BLaER1 (cell line): ENCODE results near the gene LRRTM4.

Source experiments
- H3K27ac ChIP-seq: shearing (Covaris generic); formaldehyde crosslinking; 2 replicates; pipeline ENCODE4 v1.8.1; 2022
- H3K27me3 ChIP-seq: shearing (Covaris generic); formaldehyde crosslinking; 2 replicates; pipeline ENCODE4 v1.8.1; 2022
- H3K36me3 ChIP-seq: shearing (Covaris generic); formaldehyde crosslinking; 2 replicates; pipeline ENCODE4 v1.8.1; 2022
- H3K4me1 ChIP-seq: shearing (Covaris generic); formaldehyde crosslinking; 2 replicates; pipeline ENCODE4 v1.8.1; 2022
- H3K4me2 ChIP-seq: shearing (Covaris generic); formaldehyde crosslinking; 2 replicates; pipeline ENCODE4 v1.8.1; 2022
- H3K4me3 ChIP-seq: shearing (Covaris generic); formaldehyde crosslinking; 2 replicates; pipeline ENCODE4 v1.8.1; 2022
- H3K9ac ChIP-seq: shearing (Covaris generic); formaldehyde crosslinking; 2 replicates; pipeline ENCODE4 v1.8.1; 2022
- H3K9me3 ChIP-seq: shearing (Covaris generic); formaldehyde crosslinking; 2 replicates; pipeline ENCODE4 v1.8.1; 2022
- H4K20me1 ChIP-seq: shearing (Covaris generic); formaldehyde crosslinking; 2 replicates; pipeline ENCODE4 v1.8.1; 2022
- Cebpa-rat ChIP-seq: shearing (Covaris generic); IDR thresholded peaks from 2 replicates; pipeline ENCODE4 v1.8.1; 2022

Gene LRRTM4

DNA sequence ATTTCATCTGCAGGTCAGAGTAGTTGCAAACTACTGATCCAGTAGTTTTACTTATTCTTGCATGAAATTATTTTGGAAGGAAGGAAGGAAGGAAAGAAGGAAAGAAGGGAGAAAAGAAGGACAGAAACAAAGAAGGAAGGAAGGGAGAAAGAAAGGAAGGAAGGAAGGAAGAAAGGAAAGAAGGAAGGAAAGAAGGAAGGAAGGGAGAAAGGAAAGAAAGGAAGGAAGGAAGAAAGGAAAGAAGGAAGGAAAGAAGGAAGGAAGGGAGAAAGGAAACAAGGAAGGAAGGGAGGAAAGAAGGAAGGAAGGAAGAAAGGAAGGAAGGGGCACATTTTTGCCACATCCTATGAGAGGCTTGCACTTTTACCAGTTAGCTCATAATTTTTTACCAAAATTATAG lies 186.2 kb downstream of the LRRTM4 start:
- Histone ChIP-seq H3K4me2 (no peak overlapping the region), H3K4me1 (no peaks in the 10 kb centered on the region), H3K9ac (no peak overlapping the region), H3K9me3 (peaks cover 6% of the 10 kb centered on the region; the same call in 1 of the 2 replicates), H4K20me1 (no peaks in the 10 kb centered on the region), H3K36me3 (no peaks in the 10 kb centered on the region), H3K27ac (no peak overlapping the region), H3K4me3 (no peak overlapping the region), H3K27me3 (no peaks in the 10 kb centered on the region)
- no peak for TF ChIP-seq Cebpa-rat

DNA sequence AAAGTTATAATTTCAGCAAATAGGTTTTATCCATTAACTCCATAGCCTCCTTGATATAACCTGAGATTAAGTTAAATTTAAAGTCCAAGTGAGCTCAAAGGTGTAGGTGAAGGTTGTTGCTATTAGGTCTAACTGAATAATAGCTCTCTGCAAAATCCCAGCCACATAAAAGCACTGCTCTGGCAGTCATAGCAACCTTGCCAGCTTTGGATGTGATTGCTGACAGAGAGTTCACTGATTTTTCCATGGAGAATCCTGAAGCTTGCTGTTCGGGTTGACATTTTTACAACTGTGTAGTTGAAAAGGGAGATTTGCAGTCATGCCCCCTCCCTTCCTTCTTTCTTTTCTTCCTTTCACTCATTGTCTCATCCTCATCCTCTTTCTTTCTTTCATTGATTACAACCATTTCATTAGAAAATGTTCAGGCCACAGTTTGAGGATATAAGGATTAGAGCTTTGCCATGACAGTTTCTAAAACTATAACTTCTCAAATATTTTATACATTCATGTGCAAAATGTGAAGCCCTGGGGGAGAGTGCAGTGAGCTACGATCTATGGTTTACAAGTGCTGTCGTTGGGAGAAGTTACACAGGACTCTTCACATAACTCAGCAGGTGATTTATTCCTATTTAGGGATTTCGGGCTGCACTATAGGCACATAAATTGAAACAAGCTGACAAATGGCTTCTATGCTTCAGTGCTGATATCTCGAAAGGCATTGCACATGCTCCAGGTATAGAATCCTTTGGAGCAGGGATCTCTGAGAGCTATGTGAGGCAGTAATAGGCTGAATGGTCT lies 193.8 kb downstream of the LRRTM4 start:
- Histone ChIP-seq H3K36me3 (no peaks in the 10 kb centered on the region), H3K27ac (no peak overlapping the region), H3K9ac (no peak overlapping the region), H3K27me3 (no peaks in the 10 kb centered on the region), H3K4me1 (no peaks in the 10 kb centered on the region), H3K4me3 (no peak overlapping the region), H3K4me2 (no peak overlapping the region), H3K9me3 (peaks cover 1% of the 10 kb centered on the region; the same call in 1 of the 2 replicates), H4K20me1 (no peaks in the 10 kb centered on the region)
- TF ChIP-seq Cebpa-rat: no peak

DNA sequence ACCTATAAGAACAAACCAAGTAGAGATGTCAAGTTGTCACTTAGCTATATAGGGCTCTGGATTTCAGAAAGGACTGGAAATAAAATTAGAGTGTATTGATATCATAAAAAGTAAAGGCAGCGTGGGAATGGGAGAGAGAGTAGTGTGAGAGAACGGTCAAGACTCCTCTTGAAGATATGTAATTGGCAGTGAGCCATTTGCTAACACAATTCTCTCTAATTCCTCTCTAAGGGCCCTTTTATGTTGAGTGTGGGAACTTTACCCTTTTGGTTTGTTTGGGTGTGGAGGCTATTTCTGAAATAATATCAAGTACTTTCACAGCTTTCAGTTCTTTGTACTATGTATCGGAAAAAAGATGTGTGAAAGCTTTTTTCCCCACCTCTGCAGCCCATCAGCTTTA lies 196.8 kb downstream of the LRRTM4 start:
- H3K4me1 ChIP-seq: no peaks in the 10 kb centered on the region

DNA sequence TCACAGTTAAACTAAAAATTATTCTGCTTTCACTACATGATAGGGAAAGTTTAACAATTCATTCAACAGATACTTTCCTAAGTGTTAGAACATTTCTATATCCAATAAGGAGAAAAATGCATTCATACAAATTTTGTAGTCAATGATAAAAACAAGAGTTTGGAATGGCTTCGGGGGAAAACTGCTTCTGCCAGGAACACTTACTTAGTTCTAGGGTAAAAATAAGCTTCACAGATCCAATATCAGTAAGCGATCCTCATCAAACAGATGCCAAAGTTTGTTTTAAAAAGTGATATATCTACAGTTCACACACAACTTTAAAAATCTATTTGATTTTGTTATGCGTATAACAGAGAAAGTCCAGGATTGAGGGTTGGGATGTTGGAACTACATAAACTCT lies 199.7 kb downstream of the LRRTM4 start:
- no peaks in the 10 kb centered on the region for H3K4me1 ChIP-seq
- H3K27ac ChIP-seq: no peak overlapping the region
- no peaks in the 10 kb centered on the region for H4K20me1 ChIP-seq
- H3K4me2 ChIP-seq: no peak overlapping the region
- H3K27me3 ChIP-seq: no peaks in the 10 kb centered on the region
- H3K36me3 ChIP-seq: no peaks in the 10 kb centered on the region
- H3K4me3 ChIP-seq: no peak overlapping the region
- no peak overlapping the region for H3K9ac ChIP-seq
- H3K9me3 ChIP-seq: no peaks in the 10 kb centered on the region
- TF ChIP-seq Cebpa-rat: no peak

More for the DNA sequence above, 196.8 kb downstream of the LRRTM4 start:
- no peaks in the 10 kb centered on the region for H3K36me3 ChIP-seq
- no peak overlapping the region for H3K27ac ChIP-seq
- H3K9ac ChIP-seq: no peak overlapping the region
- no peaks in the 10 kb centered on the region for H4K20me1 ChIP-seq
- no peaks in the 10 kb centered on the region for H3K9me3 ChIP-seq
- TF ChIP-seq Cebpa-rat: no peak
- no peak overlapping the region for H3K4me3 ChIP-seq
- H3K27me3 ChIP-seq: no peaks in the 10 kb centered on the region
- H3K4me2 ChIP-seq: no peak overlapping the region

DNA sequence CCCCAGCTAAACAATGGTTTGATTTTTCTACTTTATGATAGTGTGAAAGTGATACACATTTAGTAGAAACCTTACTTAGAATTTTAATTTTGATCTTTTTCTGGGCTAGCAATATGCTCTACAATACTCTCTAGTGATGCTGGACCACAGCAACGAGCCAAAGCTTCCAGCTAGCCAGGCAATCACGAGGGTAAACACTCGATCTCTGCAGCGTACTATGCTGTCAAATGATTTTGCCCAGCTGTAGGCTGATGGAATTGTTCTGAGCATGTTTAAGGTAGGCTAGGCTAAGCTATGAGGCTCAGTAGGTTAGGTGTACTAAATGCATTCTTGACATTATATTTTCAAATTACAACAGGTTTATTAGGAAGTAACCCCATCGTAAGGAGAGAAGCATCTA lies 207.5 kb downstream of the LRRTM4 start:
- Histone ChIP-seq H3K9ac (no peak overlapping the region), H3K36me3 (no peaks in the 10 kb centered on the region), H3K4me2 (no peak overlapping the region), H3K27ac (no peak overlapping the region), H3K27me3 (no peaks in the 10 kb centered on the region), H3K4me1 (no peaks in the 10 kb centered on the region), H3K4me3 (no peak overlapping the region), H3K9me3 (no peaks in the 10 kb centered on the region), H4K20me1 (no peaks in the 10 kb centered on the region)
- no peak for TF ChIP-seq Cebpa-rat

DNA sequence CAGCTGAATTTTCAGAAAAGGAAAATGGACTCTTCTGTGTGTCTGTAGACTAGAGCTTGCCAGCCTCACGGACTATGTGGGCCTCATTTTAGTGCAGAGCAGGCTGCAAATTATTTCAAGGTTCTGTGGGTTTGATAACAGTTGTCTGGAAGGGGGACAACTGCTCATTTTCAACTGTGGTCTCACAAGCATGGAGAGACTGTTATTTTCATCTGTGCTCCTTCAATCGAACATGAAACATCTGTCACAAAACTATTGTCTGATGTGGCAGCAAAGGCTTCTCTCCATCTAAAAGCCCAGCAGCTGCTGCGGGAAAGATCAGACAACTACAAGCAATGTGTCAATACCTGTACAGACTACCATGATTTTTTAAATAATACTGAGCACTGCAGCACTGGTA lies 211.8 kb downstream of the LRRTM4 start:
- H3K27me3 ChIP-seq: no peaks in the 10 kb centered on the region
- no peak overlapping the region for H3K27ac ChIP-seq
- no peaks in the 10 kb centered on the region for H3K9me3 ChIP-seq
- no peaks in the 10 kb centered on the region for H3K4me1 ChIP-seq
- no peak for TF ChIP-seq Cebpa-rat
- no peak overlapping the region for H3K9ac ChIP-seq
- H3K36me3 ChIP-seq: no peaks in the 10 kb centered on the region
- no peaks in the 10 kb centered on the region for H4K20me1 ChIP-seq
- H3K4me3 ChIP-seq: no peak overlapping the region
- no peak overlapping the region for H3K4me2 ChIP-seq

DNA sequence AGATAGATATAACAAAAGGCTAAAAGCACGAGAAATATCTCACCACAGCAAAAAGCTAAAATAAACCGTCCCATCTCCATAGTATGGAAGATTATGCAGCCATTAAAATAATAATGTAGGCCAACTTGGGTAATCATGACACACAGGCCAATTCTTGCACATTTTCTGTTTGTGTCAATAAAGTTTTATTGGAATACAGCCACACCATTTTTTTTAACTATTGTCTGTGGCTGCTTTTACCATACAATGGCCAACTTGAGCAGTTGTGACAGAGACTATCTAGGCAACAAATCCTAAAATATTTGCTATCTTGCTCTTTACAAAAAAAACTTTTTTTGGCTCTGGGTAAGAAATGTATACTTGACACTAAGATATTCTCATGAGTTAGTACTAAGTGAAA lies 212.5 kb downstream of the LRRTM4 start:
- Histone ChIP-seq H3K9ac (no peak overlapping the region), H3K36me3 (no peaks in the 10 kb centered on the region), H3K27me3 (no peaks in the 10 kb centered on the region), H4K20me1 (no peaks in the 10 kb centered on the region), H3K27ac (no peak overlapping the region), H3K9me3 (no peaks in the 10 kb centered on the region), H3K4me2 (no peak overlapping the region), H3K4me3 (no peak overlapping the region), H3K4me1 (no peaks in the 10 kb centered on the region)
- TF ChIP-seq Cebpa-rat: no peak

DNA sequence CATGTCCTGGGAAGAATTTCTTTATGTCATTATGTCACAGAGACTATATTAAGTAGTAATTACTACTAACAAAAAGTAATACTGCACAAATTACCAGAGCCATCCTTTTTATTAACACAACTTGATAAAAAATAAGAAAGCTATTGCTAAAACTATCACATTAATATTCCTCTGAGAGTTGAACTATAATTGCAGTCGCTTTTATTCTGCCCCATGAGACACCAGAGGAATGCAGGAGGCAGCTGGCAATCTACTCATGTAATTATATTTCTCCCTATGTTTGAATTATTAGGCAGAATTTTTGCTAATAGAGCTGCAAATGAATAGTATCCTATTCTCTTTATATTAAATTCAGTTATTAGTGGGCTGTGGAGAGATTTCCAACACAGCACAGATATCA lies 220.7 kb downstream of the LRRTM4 start:
- no peak overlapping the region for H3K4me3 ChIP-seq
- H3K4me2 ChIP-seq: no peak overlapping the region
- H3K9ac ChIP-seq: no peak overlapping the region
- no peaks in the 10 kb centered on the region for H3K9me3 ChIP-seq
- no peaks in the 10 kb centered on the region for H3K4me1 ChIP-seq
- no peak for TF ChIP-seq Cebpa-rat
- H4K20me1 ChIP-seq: no peaks in the 10 kb centered on the region
- no peaks in the 10 kb centered on the region for H3K36me3 ChIP-seq
- no peaks in the 10 kb centered on the region for H3K27me3 ChIP-seq
- H3K27ac ChIP-seq: no peak overlapping the region

DNA sequence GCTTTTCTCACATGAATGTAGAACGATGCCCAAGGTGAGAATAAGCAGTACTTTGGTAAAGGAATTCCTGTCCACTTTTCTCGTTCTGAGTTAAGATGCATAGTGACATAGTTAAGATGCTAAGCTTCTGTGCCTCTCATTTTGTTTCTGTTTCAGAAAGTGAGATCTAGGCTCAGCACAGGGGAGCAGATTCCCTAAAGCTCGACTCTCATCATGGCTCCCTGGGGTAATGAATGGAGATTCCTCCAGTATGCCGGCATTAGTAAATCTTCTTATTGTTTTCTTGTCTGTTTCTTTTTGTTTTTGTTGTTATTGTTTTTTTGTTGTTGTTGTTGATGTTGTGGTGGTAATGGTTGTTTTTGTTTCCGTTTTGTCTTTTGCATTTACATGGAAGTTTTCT lies 225.4 kb downstream of the LRRTM4 start:
- Histone ChIP-seq H3K4me3 (no peak overlapping the region), H3K9ac (no peak overlapping the region), H3K36me3 (no peaks in the 10 kb centered on the region), H3K4me2 (no peak overlapping the region), H4K20me1 (no peaks in the 10 kb centered on the region), H3K27ac (no peak overlapping the region), H3K4me1 (no peaks in the 10 kb centered on the region), H3K9me3 (no peaks in the 10 kb centered on the region), H3K27me3 (no peaks in the 10 kb centered on the region)
- TF ChIP-seq Cebpa-rat: no peak

DNA sequence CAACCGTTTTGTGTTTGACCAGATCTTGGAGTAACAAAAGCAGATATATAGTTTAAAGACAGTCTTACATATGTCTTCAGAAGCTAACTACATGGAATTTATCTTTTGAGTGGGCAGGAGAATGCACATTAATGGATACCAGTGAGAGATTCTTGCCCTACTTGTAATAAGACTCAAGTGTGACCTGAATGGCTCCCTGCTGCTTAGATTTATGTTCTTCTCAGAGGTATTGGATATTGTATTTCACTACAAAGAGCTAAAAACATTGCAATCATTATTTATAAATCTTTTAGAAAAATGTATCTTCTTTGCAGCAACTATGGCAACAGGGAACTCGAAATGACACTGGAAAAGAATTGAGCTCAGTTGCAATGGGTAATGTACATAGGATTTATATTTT lies 227.7 kb downstream of the LRRTM4 start:
- no peaks in the 10 kb centered on the region for H4K20me1 ChIP-seq
- H3K27me3 ChIP-seq: no peaks in the 10 kb centered on the region
- no peak overlapping the region for H3K4me2 ChIP-seq
- no peaks in the 10 kb centered on the region for H3K4me1 ChIP-seq
- H3K9ac ChIP-seq: no peak overlapping the region
- H3K36me3 ChIP-seq: no peaks in the 10 kb centered on the region
- H3K9me3 ChIP-seq: no peaks in the 10 kb centered on the region
- H3K27ac ChIP-seq: no peak overlapping the region
- TF ChIP-seq Cebpa-rat: no peak
- no peak overlapping the region for H3K4me3 ChIP-seq

DNA sequence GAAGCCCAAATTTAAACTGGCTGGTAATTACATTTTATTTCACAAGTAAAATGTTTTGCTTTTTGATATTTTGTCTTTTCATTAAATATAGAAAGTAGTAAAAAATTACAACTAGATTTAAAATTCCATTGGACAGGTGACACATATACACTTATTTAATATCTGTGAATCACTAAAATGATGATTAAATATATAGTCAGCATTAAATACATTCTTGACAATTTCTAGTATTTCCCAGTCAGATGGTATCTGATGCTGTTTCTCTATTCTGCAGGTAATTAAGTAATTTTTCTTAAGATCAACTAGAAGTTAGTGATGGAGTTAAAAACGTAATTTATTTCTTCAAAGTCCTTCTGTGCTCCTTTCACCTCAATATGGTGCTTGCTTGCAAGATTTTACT lies 237.8 kb downstream of the LRRTM4 start:
- Histone ChIP-seq H3K36me3 (no peaks in the 10 kb centered on the region), H3K27ac (no peak overlapping the region), H3K9me3 (no peaks in the 10 kb centered on the region), H3K27me3 (no peaks in the 10 kb centered on the region), H3K4me2 (no peak overlapping the region), H3K9ac (no peak overlapping the region), H4K20me1 (no peaks in the 10 kb centered on the region), H3K4me3 (no peak overlapping the region), H3K4me1 (no peaks in the 10 kb centered on the region)
- TF ChIP-seq Cebpa-rat: no peak
